ENCODE results near the gene IL22RA2.
A peak's percentile ranks its signal among the peaks of the same experiment; 100 is the strongest.

Gene IL22RA2

DNA sequence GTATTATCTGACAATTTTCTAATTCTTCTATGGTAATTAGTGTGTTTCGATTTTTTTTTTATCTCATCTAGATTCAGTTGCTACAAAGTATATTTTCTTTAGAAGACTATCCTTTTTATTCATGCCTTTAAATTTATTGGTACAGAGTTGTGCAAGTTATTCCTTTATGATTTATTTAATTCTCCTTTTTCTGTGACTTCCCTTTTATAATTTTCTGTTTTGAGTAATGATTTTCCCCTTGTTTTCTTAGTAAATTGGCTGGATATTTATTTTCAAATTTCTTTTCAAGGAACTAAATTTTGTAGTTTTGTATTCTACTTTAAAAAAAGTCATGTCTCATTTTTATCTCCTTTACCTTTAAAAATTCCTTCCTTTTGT lies 2.4 kb upstream of the IL22RA2 start:
- peaks cover 0 to 35% (median 8%) of the 10 kb centered on the region in 5 experiments for H3K9me3 ChIP-seq (ENCODE audit: control extremely low read depth in 1 of 5, control insufficient read depth in 4 of 5, insufficient read depth in 2 of 5, low read depth in 1 of 5, low read length in 4 of 5)
- ChIA-PET CTCF (interaction anchor here (0.8 to 0.9 kb wide), 2 partner anchors 8 to 10 kb away, joined by 3 to 4 read pairs; no protein-coding TSS in a partner anchor), POLR2A (no interaction called here)
- H3K36me3 ChIP-seq (ENCODE audit: control insufficient read depth in 4 of 4, insufficient read depth in 4 of 4, low read length in 3 of 4) = no peaks in the 10 kb centered on the region
- no peaks in the 10 kb centered on the region for H3K4me1 ChIP-seq (ENCODE audit: control extremely low read depth in 1 of 4, control insufficient read depth in 4 of 4, insufficient read depth in 4 of 4, low read length in 3 of 4)
- H3K27ac ChIP-seq (ENCODE audit: insufficient read depth in 1 of 2, low read depth in 1 of 2, low read length in 2 of 2, poor library complexity in 1 of 2, severe bottlenecking in 2 of 2) = no peak overlapping the region
- no CpG with 5 or more reads among the region's 1 CpG for WGBS (ENCODE audit: insufficient coverage)
- H3K4me3 ChIP-seq (ENCODE audit: control insufficient read depth in 1 of 7, extremely low read depth in 1 of 7, insufficient read depth in 4 of 7, low read depth in 2 of 7, low read length in 6 of 7) = no peak overlapping the region
- H3K27me3 ChIP-seq (replicated peaks in 2 of 5; ENCODE audit: control insufficient read depth in 4 of 5, insufficient read depth in 5 of 5, low read length in 4 of 5) = peaks cover 0 to 2% (median 0%) of the 10 kb centered on the region in 5 experiments
- DNase-seq = no peak

DNA sequence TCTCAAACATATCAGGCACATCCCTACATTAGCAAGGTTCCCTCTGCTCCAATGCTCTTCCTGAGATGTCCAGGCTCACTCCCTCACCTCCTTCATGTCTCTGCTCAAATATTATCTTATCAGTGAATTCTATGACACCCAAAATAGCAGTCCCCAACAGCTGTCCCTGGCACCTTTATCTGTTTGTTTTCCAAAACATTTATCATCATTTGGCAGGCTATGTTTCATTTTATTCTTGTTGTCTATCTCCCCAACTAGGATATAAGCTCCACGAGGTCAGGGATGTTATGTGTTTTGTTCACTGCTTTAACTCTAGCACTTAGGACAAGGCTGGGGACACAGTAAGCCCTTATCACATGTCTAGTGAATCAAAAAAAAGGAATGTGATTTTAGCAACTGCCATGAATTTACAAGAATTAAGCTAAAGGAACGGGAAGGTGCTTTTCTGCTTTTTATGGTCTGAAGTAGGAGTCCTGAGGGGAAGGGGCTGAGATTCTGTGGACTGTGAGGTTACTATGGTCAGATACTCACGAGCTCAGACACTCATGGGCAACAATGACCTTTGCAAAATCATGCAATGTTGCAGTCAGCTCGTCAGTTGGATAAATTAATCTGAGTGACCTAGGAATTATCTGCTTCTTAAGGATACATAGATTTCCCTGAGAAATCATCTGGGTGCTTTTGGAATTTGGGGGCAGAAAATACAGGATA lies 1.9 kb upstream of the IL22RA2 start:
- H3K36me3 ChIP-seq (ENCODE audit: control insufficient read depth in 4 of 4, insufficient read depth in 4 of 4, low read length in 3 of 4) = no peaks in the 10 kb centered on the region
- no peak overlapping the region for H3K4me3 ChIP-seq (ENCODE audit: control insufficient read depth in 1 of 7, extremely low read depth in 1 of 7, insufficient read depth in 4 of 7, low read depth in 2 of 7, low read length in 6 of 7)
- ChIA-PET CTCF (interaction anchor here (0.8 to 0.9 kb wide), 2 partner anchors 8 to 10 kb away, joined by 3 to 4 read pairs; no protein-coding TSS in a partner anchor), POLR2A (interaction anchor here (0.6 kb wide), 1 partner anchor 249 kb away, joined by 3 read pairs; no protein-coding TSS in a partner anchor)
- no peaks in the 10 kb centered on the region for H3K4me1 ChIP-seq (ENCODE audit: control extremely low read depth in 1 of 4, control insufficient read depth in 4 of 4, insufficient read depth in 4 of 4, low read length in 3 of 4)
- H3K27ac ChIP-seq (ENCODE audit: insufficient read depth in 1 of 2, low read depth in 1 of 2, low read length in 2 of 2, poor library complexity in 1 of 2, severe bottlenecking in 2 of 2) = no peak overlapping the region
- 89% methylated on average over 4 of the region's 4 CpGs for WGBS (ENCODE audit: insufficient coverage)
- no peak for DNase-seq
- H3K27me3 ChIP-seq (replicated peaks in 2 of 5; ENCODE audit: control insufficient read depth in 4 of 5, insufficient read depth in 5 of 5, low read length in 4 of 5) = peaks cover 0 to 3% (median 0%) of the 10 kb centered on the region in 5 experiments
- H3K9me3 ChIP-seq (ENCODE audit: control extremely low read depth in 1 of 5, control insufficient read depth in 4 of 5, insufficient read depth in 2 of 5, low read depth in 1 of 5, low read length in 4 of 5) = peaks cover 0 to 34% (median 3%) of the 10 kb centered on the region in 5 experiments

DNA sequence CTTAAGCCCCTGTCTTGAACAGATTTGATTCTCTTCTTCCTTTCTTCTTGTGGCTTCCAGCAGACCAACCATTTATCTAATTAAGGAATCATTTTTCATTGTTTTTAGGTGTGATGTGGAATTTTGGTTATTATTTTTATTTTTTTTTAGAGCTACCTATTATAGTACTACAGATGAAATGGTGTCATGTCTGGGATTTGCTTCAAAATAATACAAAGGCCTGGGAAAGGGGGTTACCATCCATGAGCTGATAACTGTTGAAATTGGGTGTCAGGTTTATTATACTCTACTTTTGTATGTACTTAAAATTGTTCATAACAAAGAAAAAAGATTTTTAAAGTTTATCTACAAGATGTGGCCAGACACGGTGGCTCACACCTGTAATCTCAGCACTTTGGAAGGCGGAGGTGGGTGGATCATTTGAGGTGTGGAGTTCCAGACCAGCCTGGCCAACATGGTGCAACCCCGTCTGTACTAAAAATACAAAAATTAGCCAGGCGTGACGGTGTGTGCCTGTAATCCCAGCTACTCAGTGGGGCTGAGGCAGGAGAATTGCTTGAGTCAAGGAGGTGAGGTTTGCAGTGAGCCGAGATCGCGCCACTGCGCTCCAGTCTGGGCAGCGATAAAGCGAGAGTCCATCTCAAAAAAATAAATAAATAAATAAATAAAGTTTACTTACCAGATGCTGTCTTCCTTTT lies 561 bp downstream of the IL22RA2 start:
- Histone ChIP-seq H3K36me3 (ENCODE audit: control insufficient read depth in 4 of 4, insufficient read depth in 4 of 4, low read length in 3 of 4) (no peaks in the 10 kb centered on the region), H3K27ac (ENCODE audit: insufficient read depth in 1 of 2, low read depth in 1 of 2, low read length in 2 of 2, poor library complexity in 1 of 2, severe bottlenecking in 2 of 2) (no peak overlapping the region), H3K27me3 (replicated peaks in 2 of 5; ENCODE audit: control insufficient read depth in 4 of 5, insufficient read depth in 5 of 5, low read length in 4 of 5) (peaks cover 0 to 3% (median 0%) of the 10 kb centered on the region in 5 experiments), H3K9me3 (ENCODE audit: control extremely low read depth in 1 of 5, control insufficient read depth in 4 of 5, insufficient read depth in 2 of 5, low read depth in 1 of 5, low read length in 4 of 5) (peaks cover 0 to 28% (median 0%) of the 10 kb centered on the region in 5 experiments), H3K4me1 (ENCODE audit: control extremely low read depth in 1 of 4, control insufficient read depth in 4 of 4, insufficient read depth in 4 of 4, low read length in 3 of 4) (no peaks in the 10 kb centered on the region), H3K4me3 (ENCODE audit: control insufficient read depth in 1 of 7, extremely low read depth in 1 of 7, insufficient read depth in 4 of 7, low read depth in 2 of 7, low read length in 6 of 7) (no peak overlapping the region)
- WGBS (ENCODE audit: insufficient coverage) = 97% methylated on average over 3 of the region's 11 CpGs
- no peak for DNase-seq
- CTCF ChIA-PET = no interaction called here
- POLR2A ChIA-PET = no interaction called here

DNA sequence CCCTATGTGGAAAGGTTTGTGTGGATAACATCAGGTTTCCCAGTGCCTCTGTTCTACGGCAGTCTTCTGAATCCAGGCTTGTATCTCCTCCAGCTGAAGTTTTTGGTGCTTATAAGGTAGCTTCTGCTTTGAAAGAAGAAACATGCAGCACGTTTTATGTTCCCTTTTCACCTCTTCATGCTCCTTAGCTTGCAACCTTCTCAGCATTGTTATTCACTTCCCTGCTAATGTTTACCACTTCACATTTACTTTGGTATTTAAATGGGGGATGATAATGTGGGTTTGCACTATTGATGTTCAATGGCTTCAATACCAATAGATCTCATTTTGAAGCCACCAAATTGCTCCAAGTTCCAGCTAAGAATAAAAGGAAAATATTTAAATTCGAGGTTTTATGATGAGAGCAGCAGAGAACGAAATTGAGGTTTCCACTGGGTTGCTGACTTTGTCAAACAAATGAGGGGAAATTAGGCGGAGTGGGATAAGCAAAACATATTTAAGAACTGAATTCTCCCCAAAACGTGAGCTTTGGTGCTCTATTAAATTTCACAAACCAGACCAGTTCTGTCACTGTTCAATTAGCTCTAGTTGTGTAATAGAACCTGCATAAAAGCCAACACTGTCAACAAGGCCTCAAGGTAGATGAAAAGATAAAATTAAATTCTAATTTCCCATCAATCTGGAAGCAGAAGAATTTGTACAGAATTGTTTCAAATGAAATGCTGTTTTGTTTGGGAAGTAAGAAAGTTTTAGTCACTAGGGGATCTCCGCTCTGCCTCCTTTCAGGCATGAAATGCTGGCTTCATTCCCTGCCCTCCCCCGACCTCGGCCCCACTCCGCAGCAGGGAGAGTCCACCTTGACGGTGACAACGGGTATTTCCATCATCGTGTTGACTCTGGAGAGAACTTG lies 1.4 kb downstream of the IL22RA2 start:
- H3K27ac ChIP-seq (ENCODE audit: insufficient read depth in 1 of 2, low read depth in 1 of 2, low read length in 2 of 2, poor library complexity in 1 of 2, severe bottlenecking in 2 of 2) = no peak overlapping the region
- peaks cover 0 to 26% (median 2%) of the 10 kb centered on the region in 5 experiments for H3K9me3 ChIP-seq (ENCODE audit: control extremely low read depth in 1 of 5, control insufficient read depth in 4 of 5, insufficient read depth in 2 of 5, low read depth in 1 of 5, low read length in 4 of 5)
- ChIA-PET CTCF (interaction anchor here (1.2 kb wide), 1 partner anchor 71 kb away, joined by 3 read pairs; no protein-coding TSS in a partner anchor), POLR2A (no interaction called here)
- no peaks in the 10 kb centered on the region for H3K36me3 ChIP-seq (ENCODE audit: control insufficient read depth in 4 of 4, insufficient read depth in 4 of 4, low read length in 3 of 4)
- no peak overlapping the region for H3K4me3 ChIP-seq (ENCODE audit: control insufficient read depth in 1 of 7, extremely low read depth in 1 of 7, insufficient read depth in 4 of 7, low read depth in 2 of 7, low read length in 6 of 7)
- DNase-seq = no peak
- no peaks in the 10 kb centered on the region for H3K4me1 ChIP-seq (ENCODE audit: control extremely low read depth in 1 of 4, control insufficient read depth in 4 of 4, insufficient read depth in 4 of 4, low read length in 3 of 4)
- 98% methylated on average over 8 of the region's 13 CpGs for WGBS (ENCODE audit: insufficient coverage)
- H3K27me3 ChIP-seq (replicated peaks in 2 of 5; ENCODE audit: control insufficient read depth in 4 of 5, insufficient read depth in 5 of 5, low read length in 4 of 5) = peaks cover 0 to 3% (median 0%) of the 10 kb centered on the region in 5 experiments

DNA sequence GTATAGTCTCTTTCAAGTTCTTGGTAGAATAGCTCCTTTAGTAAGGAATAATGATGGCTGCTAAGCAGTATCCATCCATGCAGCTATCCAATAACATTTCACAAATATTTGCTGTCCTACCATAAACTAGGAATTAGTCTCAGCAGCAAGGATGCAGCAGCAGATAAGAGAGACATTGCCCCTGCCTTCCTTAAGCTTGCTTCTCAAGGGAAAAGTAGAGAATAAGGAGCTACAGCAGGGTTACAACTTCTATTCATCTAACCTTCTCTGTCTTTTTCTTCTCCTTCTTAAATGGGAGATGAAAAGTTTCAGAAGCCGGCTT lies 2.4 kb downstream of the IL22RA2 start:
- Histone ChIP-seq H3K27ac (ENCODE audit: insufficient read depth in 1 of 2, low read depth in 1 of 2, low read length in 2 of 2, poor library complexity in 1 of 2, severe bottlenecking in 2 of 2) (peak overlapping the region in 1 of 2 experiments; percentile 62), H3K4me3 (ENCODE audit: control insufficient read depth in 1 of 7, extremely low read depth in 1 of 7, insufficient read depth in 4 of 7, low read depth in 2 of 7, low read length in 6 of 7) (no peak overlapping the region), H3K9me3 (ENCODE audit: control extremely low read depth in 1 of 5, control insufficient read depth in 4 of 5, insufficient read depth in 2 of 5, low read depth in 1 of 5, low read length in 4 of 5) (peaks cover 0 to 33% (median 2%) of the 10 kb centered on the region in 5 experiments), H3K27me3 (replicated peaks in 2 of 5; ENCODE audit: control insufficient read depth in 4 of 5, insufficient read depth in 5 of 5, low read length in 4 of 5) (peaks cover 0 to 3% (median 0%) of the 10 kb centered on the region in 5 experiments), H3K4me1 (ENCODE audit: control extremely low read depth in 1 of 4, control insufficient read depth in 4 of 4, insufficient read depth in 4 of 4, low read length in 3 of 4) (peaks cover 0 to 5% (median under 1%) of the 10 kb centered on the region in 4 experiments), H3K36me3 (ENCODE audit: control insufficient read depth in 4 of 4, insufficient read depth in 4 of 4, low read length in 3 of 4) (no peaks in the 10 kb centered on the region)
- no CpG with 5 or more reads among the region's 1 CpG for WGBS (ENCODE audit: insufficient coverage)
- ChIA-PET CTCF (no interaction called here), POLR2A (no interaction called here)
- no peak for DNase-seq

DNA sequence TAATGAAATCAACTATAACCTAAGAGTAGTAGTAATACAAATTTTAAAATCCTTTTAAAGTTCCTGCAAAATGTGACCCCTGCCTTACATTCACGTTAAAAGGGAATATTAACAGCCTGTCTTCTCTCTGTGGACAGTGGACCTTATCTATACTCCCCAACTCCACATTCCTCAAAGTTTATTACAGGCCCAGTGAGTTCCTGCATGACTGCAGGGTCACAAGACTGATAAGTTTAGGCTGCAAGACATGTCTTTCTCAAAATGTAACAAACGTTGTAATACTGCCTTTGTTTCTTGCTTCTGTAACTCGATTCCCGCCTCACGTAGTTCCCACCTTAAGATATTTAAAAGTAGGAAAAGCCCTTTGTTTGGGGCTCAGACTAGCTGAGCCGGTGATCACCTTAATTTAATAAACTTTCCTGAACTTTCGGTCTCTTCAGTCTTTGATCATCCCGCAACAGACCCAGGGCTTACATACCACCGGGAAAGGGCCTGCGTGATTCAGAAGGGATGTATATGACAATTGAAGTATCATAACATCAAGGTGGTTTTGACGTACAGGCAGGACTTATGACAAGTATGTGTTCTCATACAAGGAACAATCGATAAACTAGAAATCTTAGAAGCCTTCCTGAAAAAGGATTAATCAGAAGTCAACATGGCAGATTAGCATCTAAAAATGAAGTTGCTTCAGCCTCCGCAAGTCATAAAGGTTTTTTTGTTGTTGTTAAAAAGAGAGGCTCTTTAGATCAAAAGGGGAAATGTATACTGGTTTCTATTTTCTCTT lies 3.0 kb downstream of the IL22RA2 start:
- H3K4me3 ChIP-seq (ENCODE audit: control insufficient read depth in 1 of 7, extremely low read depth in 1 of 7, insufficient read depth in 4 of 7, low read depth in 2 of 7, low read length in 6 of 7) = no peak overlapping the region
- POLR2A ChIA-PET = no interaction called here

More for the DNA sequence above, 3.0 kb downstream of the IL22RA2 start:
- Histone ChIP-seq H3K36me3 (ENCODE audit: control insufficient read depth in 4 of 4, insufficient read depth in 4 of 4, low read length in 3 of 4) (no peaks in the 10 kb centered on the region), H3K9me3 (ENCODE audit: control extremely low read depth in 1 of 5, control insufficient read depth in 4 of 5, insufficient read depth in 2 of 5, low read depth in 1 of 5, low read length in 4 of 5) (peaks cover 0 to 33% (median 2%) of the 10 kb centered on the region in 5 experiments), H3K27ac (ENCODE audit: insufficient read depth in 1 of 2, low read depth in 1 of 2, low read length in 2 of 2, poor library complexity in 1 of 2, severe bottlenecking in 2 of 2) (peak overlapping the region in 1 of 2 experiments; percentile 62), H3K4me1 (ENCODE audit: control extremely low read depth in 1 of 4, control insufficient read depth in 4 of 4, insufficient read depth in 4 of 4, low read length in 3 of 4) (peaks cover 0 to 11% (median 3%) of the 10 kb centered on the region in 4 experiments), H3K27me3 (replicated peaks in 2 of 5; ENCODE audit: control insufficient read depth in 4 of 5, insufficient read depth in 5 of 5, low read length in 4 of 5) (peaks cover 0 to 3% (median 0%) of the 10 kb centered on the region in 5 experiments)
- CTCF ChIA-PET = no interaction called here
- WGBS (ENCODE audit: insufficient coverage) = 97% methylated on average over 9 of the region's 13 CpGs
- DNase-seq = no peak

All from common myeloid progenitor, CD34-positive (primary cell).